Esophagus muscularis mucosa (tissue), 3 donors: ENCODE results near the gene IGFBP4.

Source experiments
- CTCF ChIP-seq, 3 experiments: fragments of 200-600 bp in 2 of 3; fragments of 450-650 bp in 1 of 3; sonication (generic) in 2 of 3; IDR thresholded peaks; one replicate each; pipeline ENCODE4 v1.5.1; 2017 to 2019; ENCODE audit warnings: antibody characterized with exemption in 3 of 3, mild to moderate bottlenecking in 2 of 3, moderate library complexity in 1 of 3
- POLR2A ChIP-seq: fragments of 450-650 bp; IDR thresholded peaks from one replicate; pipeline ENCODE4 v1.6.1; 2017; ENCODE audit warnings: antibody characterized with exemption, moderate library complexity, mild to moderate bottlenecking, low read depth

DNA sequence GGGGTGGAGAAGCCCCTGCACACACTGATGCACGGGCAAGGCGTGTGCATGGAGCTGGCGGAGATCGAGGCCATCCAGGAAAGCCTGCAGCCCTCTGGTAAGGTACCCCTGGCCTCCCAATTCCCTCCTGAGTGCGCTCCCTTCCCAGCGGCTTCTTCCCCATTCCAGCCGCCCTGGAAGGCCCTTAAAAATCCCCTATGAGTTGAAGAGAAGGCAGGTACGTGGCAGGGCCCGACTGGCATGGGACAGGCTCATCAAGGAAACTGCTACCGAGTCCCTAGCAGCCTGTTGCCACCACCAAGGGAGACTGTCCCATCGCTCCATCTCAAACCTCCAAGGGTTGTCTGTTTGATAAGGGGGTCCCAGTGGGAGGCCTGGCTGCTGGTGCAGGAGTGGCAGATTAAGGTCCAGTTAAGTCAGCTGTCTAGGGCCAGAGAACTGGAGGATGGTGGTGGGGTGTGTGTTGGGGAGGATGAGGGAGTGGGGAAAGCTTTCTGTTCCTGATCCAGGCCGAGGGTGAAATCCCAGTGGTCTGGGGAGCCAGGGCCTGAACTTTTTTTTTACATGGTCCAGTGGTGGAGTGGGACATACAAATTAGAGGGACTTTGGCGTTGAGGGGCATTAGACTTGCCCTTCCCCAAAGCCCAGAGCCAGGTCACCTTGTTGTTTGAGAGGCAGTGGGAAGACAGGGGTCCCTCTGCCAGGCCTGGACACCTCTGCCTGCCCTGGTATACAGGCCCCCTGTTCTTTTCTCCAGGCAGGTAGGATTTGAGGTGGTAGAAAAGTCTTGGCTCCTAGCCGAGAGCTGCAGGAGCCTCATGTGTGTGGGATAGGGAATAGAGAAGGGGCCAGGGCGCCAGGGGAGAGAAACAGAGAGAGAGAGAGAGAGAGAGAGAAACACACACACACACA is 994 bp downstream of the IGFBP4 start:
- TF ChIP-seq POLR2A (no peak), CTCF (IDR thresholded peaks at IDR 0.05) (no peak)
